Large intestine (tissue), 3 donors: ENCODE data around the gene ARHGEF3. TPM values are rescaled to one million over a fixed set of nuclear protein-coding genes. Genes with fewer than 3 reads are reported as not detected.

Source experiments
- DNase-seq, 2 donors: peaks; one replicate each; pipeline versions ENCODE4 v3.0.0 to v3.0.0-alpha.2; 2013
- H3K27ac ChIP-seq: one replicate; pipeline ENCODE4 v1.5.1; 2013; ENCODE audit warnings: low read length
- H3K27me3 ChIP-seq: 2 replicates; pipeline ENCODE4 v1.6.1; 2013; ENCODE audit warnings: low read length; ENCODE audit not compliant: control insufficient read depth, insufficient read depth
- H3K36me3 ChIP-seq: 2 replicates; pipeline ENCODE4 v1.6.1; 2013; ENCODE audit warnings: low read length; ENCODE audit not compliant: control insufficient read depth, insufficient read depth
- H3K4me1 ChIP-seq: one replicate; pipeline ENCODE4 v1.6.1; 2013; ENCODE audit warnings: low read length; ENCODE audit not compliant: control insufficient read depth, insufficient read depth
- H3K4me3 ChIP-seq: one replicate; pipeline ENCODE4 v1.5.1; 2013; ENCODE audit warnings: low read length
- H3K9me3 ChIP-seq: one replicate; pipeline ENCODE4 v1.6.1; 2013; ENCODE audit warnings: mild to moderate bottlenecking, low read depth, low read length, moderate library complexity; ENCODE audit not compliant: control insufficient read depth
- WGBS: methylation state at CpG from one replicate; pipeline ENCODE4 v1.1.5; 2013; ENCODE audit warnings: low lambda C conversion rate; ENCODE audit not compliant: insufficient coverage; 5-methylcytosine and 5-hydroxymethylcytosine counted together
- polyA plus RNA-seq: library from polyadenylated mRNA; unstranded; fragments of 120-200 nt; gene quantifications from one replicate; pipeline ENCODE4 v1.2.1, GENCODE V29; 2013

ARHGEF3 gene
- polyA plus RNA-seq, 1 donor: 9.2 TPM

GRCh38 chr3:56835650-56836227, 34.0 kb upstream of the ARHGEF3 start:
- Histone ChIP-seq H3K36me3 (no peaks in the 10 kb centered on the region), H3K9me3 (no peaks in the 10 kb centered on the region), H3K27me3 (no peaks in the 10 kb centered on the region), H3K4me3 (no peak overlapping the region), H3K27ac (no peak overlapping the region), H3K4me1 (no peaks in the 10 kb centered on the region)
- WGBS: 58% methylated on average over 2 of the region's 6 CpGs
- DNase-seq: no peak

GRCh38 chr3:56833536-56833935, 31.8 kb upstream of the ARHGEF3 start:
- H3K4me3 ChIP-seq: no peak overlapping the region
- H3K36me3 ChIP-seq: no peaks in the 10 kb centered on the region
- no peak for DNase-seq
- H3K9me3 ChIP-seq: no peaks in the 10 kb centered on the region
- H3K27me3 ChIP-seq: no peaks in the 10 kb centered on the region
- no peaks in the 10 kb centered on the region for H3K4me1 ChIP-seq
- H3K27ac ChIP-seq: no peak overlapping the region
- 100% methylated on average over 2 of the region's 2 CpGs for WGBS

- DNase-seq: no peak
- H3K4me3 ChIP-seq: no peak overlapping the region
- no peaks in the 10 kb centered on the region for H3K27me3 ChIP-seq
- H3K36me3 ChIP-seq: no peaks in the 10 kb centered on the region
- H3K4me1 ChIP-seq: no peaks in the 10 kb centered on the region
- H3K27ac ChIP-seq: no peak overlapping the region
- no peaks in the 10 kb centered on the region for H3K9me3 ChIP-seq
Observed at GRCh38 chr3:56833022-56833421, 31.3 kb upstream of the ARHGEF3 start.

- DNase-seq: no peak
- no peaks in the 10 kb centered on the region for H3K36me3 ChIP-seq
- no peaks in the 10 kb centered on the region for H3K4me1 ChIP-seq
- H3K27me3 ChIP-seq: no peaks in the 10 kb centered on the region
- no peaks in the 10 kb centered on the region for H3K9me3 ChIP-seq
- no peak overlapping the region for H3K27ac ChIP-seq
- H3K4me3 ChIP-seq: no peak overlapping the region
- no CpG with 5 or more reads among the region's 3 CpGs for WGBS
Observed at GRCh38 chr3:56831572-56831971, 29.8 kb upstream of the ARHGEF3 start.

- 80% methylated on average over 1 of the region's 2 CpGs for WGBS
- H3K27ac ChIP-seq: no peak overlapping the region
- H3K4me1 ChIP-seq: no peaks in the 10 kb centered on the region
- no peak overlapping the region for H3K4me3 ChIP-seq
- H3K9me3 ChIP-seq: no peaks in the 10 kb centered on the region
- no peaks in the 10 kb centered on the region for H3K27me3 ChIP-seq
- no peaks in the 10 kb centered on the region for H3K36me3 ChIP-seq
- no peak for DNase-seq
Observed at GRCh38 chr3:56830884-56831283, 29.1 kb upstream of the ARHGEF3 start.

GRCh38 chr3:56829533-56829932, 27.8 kb upstream of the ARHGEF3 start:
- no CpG with 5 or more reads among the region's 1 CpG for WGBS
- no peak for DNase-seq
- Histone ChIP-seq H3K4me1 (no peaks in the 10 kb centered on the region), H3K36me3 (no peaks in the 10 kb centered on the region), H3K27ac (no peak overlapping the region), H3K4me3 (no peak overlapping the region), H3K9me3 (no peaks in the 10 kb centered on the region), H3K27me3 (peaks cover 2% of the 10 kb centered on the region)

GRCh38 chr3:56826831-56827722, 25.3 kb upstream of the ARHGEF3 start:
- Histone ChIP-seq H3K36me3 (no peaks in the 10 kb centered on the region), H3K27me3 (peaks cover 2% of the 10 kb centered on the region), H3K9me3 (no peaks in the 10 kb centered on the region), H3K4me3 (no peak overlapping the region), H3K27ac (no peak overlapping the region), H3K4me1 (no peaks in the 10 kb centered on the region)
- DNase-seq: no peak
- 100% methylated on average over 1 of the region's 5 CpGs for WGBS

- no peaks in the 10 kb centered on the region for H3K9me3 ChIP-seq
- peaks cover 2% of the 10 kb centered on the region for H3K27me3 ChIP-seq
- no peaks in the 10 kb centered on the region for H3K4me1 ChIP-seq
- no peak overlapping the region for H3K4me3 ChIP-seq
- no CpG with 5 or more reads among the region's 4 CpGs for WGBS
- H3K27ac ChIP-seq: no peak overlapping the region
- H3K36me3 ChIP-seq: no peaks in the 10 kb centered on the region
- no peak for DNase-seq
Observed at GRCh38 chr3:56825567-56826438, 24.1 kb upstream of the ARHGEF3 start.

GRCh38 chr3:56823984-56824703, 22.4 kb upstream of the ARHGEF3 start:
- no peaks in the 10 kb centered on the region for H3K36me3 ChIP-seq
- H3K4me1 ChIP-seq: no peaks in the 10 kb centered on the region
- no peak overlapping the region for H3K27ac ChIP-seq
- H3K27me3 ChIP-seq: peaks cover 2% of the 10 kb centered on the region
- H3K4me3 ChIP-seq: no peak overlapping the region
- no peaks in the 10 kb centered on the region for H3K9me3 ChIP-seq
- DNase-seq: no peak
- 0% methylated on average over 2 of the region's 4 CpGs for WGBS

GRCh38 chr3:56823421-56823926, 21.7 kb upstream of the ARHGEF3 start:
- H3K4me3 ChIP-seq: no peak overlapping the region
- H3K9me3 ChIP-seq: no peaks in the 10 kb centered on the region
- H3K4me1 ChIP-seq: no peaks in the 10 kb centered on the region
- H3K36me3 ChIP-seq: no peaks in the 10 kb centered on the region
- DNase-seq: no peak
- H3K27me3 ChIP-seq: peaks cover 2% of the 10 kb centered on the region
- no peak overlapping the region for H3K27ac ChIP-seq
